Motor neuron (in vitro differentiated cells): ENCODE results near the gene NANS. TPM values are rescaled to one million over a fixed set of nuclear protein-coding genes. Genes with fewer than 3 reads are reported as not detected.

Experiments used
- ATAC-seq, 8 experiments: fragments of 200-7000 bp; cut with Tn5 transposase; replicated peaks in 6 of 8; 2 replicates each; pipeline ENCODE4 v1.8.0; 2021; ENCODE audit warnings: mild to moderate bottlenecking in 8 of 8, moderate library complexity in 8 of 8
- H3K27ac ChIP-seq, 2 donors: fragments of 250-450 bp; sonication (Bioruptor Pico); 2 replicates each; pipeline ENCODE4 v1.9.0; 2021; ENCODE audit warnings: antibody characterized with exemption in 2 of 2, mild to moderate bottlenecking in 2 of 2, moderate library complexity in 1 of 2
- H3K4me1 ChIP-seq, 2 donors: fragments of 250-450 bp; sonication (Bioruptor Pico); replicated peaks in 1 of 2; 2 replicates each; pipeline ENCODE4 v1.6.1; 2021; ENCODE audit warnings: antibody characterized with exemption in 2 of 2, mild to moderate bottlenecking in 2 of 2, moderate library complexity in 1 of 2
- H3K4me3 ChIP-seq, 5 donors: fragments of 250-450 bp; sonication (Bioruptor Pico); 2 replicates each; pipeline ENCODE4 v1.9.0; 2021; ENCODE audit warnings: antibody characterized with exemption in 5 of 5, mild to moderate bottlenecking in 5 of 5, moderate library complexity in 4 of 5
- WGBS, 10 experiments: fragments of 450-650 bp; shearing (Covaris generic); methylation state at CpG; one replicate each; pipeline ENCODE4 v1.0.0; 2022; 5-methylcytosine and 5-hydroxymethylcytosine counted together
- in situ Hi-C, 9 experiments: fragments of 400-800 bp; cut with MboI; loops; one replicate each; pipeline ENCODE4 v1.15.0; 2021; ENCODE audit warnings: low sequenced_read_pairs in 9 of 9, low pct_unique_long_range_greater_than_20kb in 2 of 9; ENCODE audit not compliant: unreplicated experiment in 9 of 9
- total RNA-seq, 8 experiments: library from RNA; unstranded; fragments of 300-600 nt; gene quantifications; 2 replicates each; pipeline versions ENCODE4 v1.2.3 to v1.2.4, GENCODE V29; 2022

NANS gene
- total RNA-seq, 8 experiments from 2014 or later = 33.8 to 109 (median 65.5) TPM

DNA sequence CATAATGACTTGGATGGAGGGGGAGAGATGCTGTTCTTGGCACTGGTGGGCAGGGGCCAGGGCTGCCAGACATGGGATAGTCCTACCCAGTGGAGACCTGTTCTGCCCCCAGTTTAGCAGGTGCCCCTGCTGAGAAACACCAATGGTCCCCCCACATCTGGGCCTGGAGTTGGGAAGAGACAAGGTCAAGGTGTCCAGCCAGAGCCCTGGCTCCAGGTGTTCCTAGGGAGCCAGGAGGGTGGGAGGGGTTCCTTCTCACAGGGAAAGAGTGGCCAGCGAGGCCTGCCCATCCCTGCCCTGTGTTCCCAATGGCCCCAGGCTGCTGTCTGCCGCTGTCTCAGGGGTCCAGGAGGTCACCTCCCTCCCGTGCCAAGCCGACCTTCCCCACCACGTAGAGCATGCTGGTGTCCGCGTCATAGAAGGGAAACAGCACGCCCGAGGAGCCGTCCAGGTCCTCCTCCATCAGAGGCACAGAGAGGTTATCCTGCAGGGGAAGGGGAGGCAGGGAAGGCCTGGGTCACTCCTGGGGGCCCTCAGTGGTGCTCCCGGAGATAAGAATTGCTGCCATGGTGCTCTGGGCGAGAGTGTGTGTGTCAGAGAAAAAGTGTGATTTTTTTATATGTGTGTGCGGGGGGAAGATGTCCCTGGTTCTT is 74.2 kb downstream of the NANS start:
- peaks cover 4 to 9% of the 10 kb centered on the region in 2 donors for H3K4me1 ChIP-seq
- no peak overlapping the region for H3K4me3 ChIP-seq
- 96 to 100% (median 100%) methylated on average over 1 to 8 of the region's 13 CpGs; no CpG with 5 or more reads in 5 of the 10 experiments for WGBS, 10 experiments
- ATAC-seq = no peak
- no peak overlapping the region for H3K27ac ChIP-seq
- in situ Hi-C loops = no loop called here

- Histone ChIP-seq H3K4me3 (no peak overlapping the region), H3K4me1 (peaks cover 4 to 9% of the 10 kb centered on the region in 2 donors), H3K27ac (no peak overlapping the region)
- WGBS, 10 experiments = 83 to 100% (median 84%) methylated on average over 1 to 8 of the region's 9 CpGs; no CpG with 5 or more reads in 5 of the 10 experiments
- in situ Hi-C loops = no loop called here
- ATAC-seq = no peak
Observed at GRCh38 chr9:98132158-98132557, 75.6 kb downstream of the NANS start.

Other genes with a start within 250 kb of the NANS start
- under 1 TPM; 0.05 to 0.49 (median 0.19) TPM for gene FOXE1, start 203.5 kb upstream of the NANS start, total RNA-seq
- gene TRMO, start 134.2 kb upstream of the NANS start, total RNA-seq = 10 to 100 TPM in 4 of 8 experiments, 1 to 10 TPM in 4; 4.3 to 19.5 (median 11.5) TPM
- 1 to 10 TPM in 2 of 8 experiments, under 1 TPM in 3, not detected in 3; 0.09 to 1.3 (median 0.24) TPM for gene HEMGN, start 118.6 kb upstream of the NANS start, total RNA-seq
- 100 to 1,000 TPM in 2 of 8 experiments, 10 to 100 TPM in 6; 21.1 to 322 (median 44.0) TPM for gene ANP32B, start 73.4 kb upstream of the NANS start, total RNA-seq
- 10 to 100 TPM in 2 of 8 experiments, 1 to 10 TPM in 2, under 1 TPM in 4; 0.38 to 20.3 (median 1.3) TPM for gene TRIM14, start 62.5 kb downstream of the NANS start, total RNA-seq
- 1 to 10 TPM in 7 of 8 experiments, under 1 TPM in 1; 0.87 to 3.4 (median 2.0) TPM for gene CORO2A, start 135.9 kb downstream of the NANS start, total RNA-seq
- gene TBC1D2, start 198.9 kb downstream of the NANS start, total RNA-seq = 10 to 100 TPM in 1 of 8 experiments, 1 to 10 TPM in 6, under 1 TPM in 1; 0.79 to 10.6 (median 2.1) TPM